IPS-20b (cell line): Measurements from ENCODE around the gene WDFY4.

Source experiments
- H3K27ac ChIP-seq: one replicate; pipeline ENCODE4 v1.5.1; 2013; ENCODE audit warnings: low read length
- H3K27me3 ChIP-seq: 2 replicates; pipeline ENCODE4 v1.6.1; 2013; ENCODE audit warnings: mild to moderate bottlenecking, low read length, inconsistent platforms; ENCODE audit not compliant: insufficient read depth
- H3K36me3 ChIP-seq: 2 replicates; pipeline ENCODE4 v1.6.1; 2013; ENCODE audit warnings: low read depth, mild to moderate bottlenecking, inconsistent platforms, low read length, moderate library complexity; ENCODE audit not compliant: insufficient read depth
- H3K4me1 ChIP-seq: 2 replicates; pipeline ENCODE4 v1.6.1; 2013; ENCODE audit warnings: mild to moderate bottlenecking, control low read depth, inconsistent platforms, low read length, moderate library complexity; ENCODE audit not compliant: insufficient read depth
- H3K4me3 ChIP-seq: 2 replicates; pipeline ENCODE4 v1.5.1; 2013; ENCODE audit warnings: mild to moderate bottlenecking, low read length, inconsistent platforms
- H3K9ac ChIP-seq: 2 replicates; pipeline ENCODE4 v1.6.1; 2013; ENCODE audit warnings: low read depth, mild to moderate bottlenecking, inconsistent platforms, low read length, moderate library complexity
- H3K9me3 ChIP-seq: 2 replicates; pipeline ENCODE4 v1.6.1; 2013; ENCODE audit warnings: mild to moderate bottlenecking, low read depth, low read length, inconsistent platforms; ENCODE audit not compliant: insufficient read depth

Gene WDFY4

DNA sequence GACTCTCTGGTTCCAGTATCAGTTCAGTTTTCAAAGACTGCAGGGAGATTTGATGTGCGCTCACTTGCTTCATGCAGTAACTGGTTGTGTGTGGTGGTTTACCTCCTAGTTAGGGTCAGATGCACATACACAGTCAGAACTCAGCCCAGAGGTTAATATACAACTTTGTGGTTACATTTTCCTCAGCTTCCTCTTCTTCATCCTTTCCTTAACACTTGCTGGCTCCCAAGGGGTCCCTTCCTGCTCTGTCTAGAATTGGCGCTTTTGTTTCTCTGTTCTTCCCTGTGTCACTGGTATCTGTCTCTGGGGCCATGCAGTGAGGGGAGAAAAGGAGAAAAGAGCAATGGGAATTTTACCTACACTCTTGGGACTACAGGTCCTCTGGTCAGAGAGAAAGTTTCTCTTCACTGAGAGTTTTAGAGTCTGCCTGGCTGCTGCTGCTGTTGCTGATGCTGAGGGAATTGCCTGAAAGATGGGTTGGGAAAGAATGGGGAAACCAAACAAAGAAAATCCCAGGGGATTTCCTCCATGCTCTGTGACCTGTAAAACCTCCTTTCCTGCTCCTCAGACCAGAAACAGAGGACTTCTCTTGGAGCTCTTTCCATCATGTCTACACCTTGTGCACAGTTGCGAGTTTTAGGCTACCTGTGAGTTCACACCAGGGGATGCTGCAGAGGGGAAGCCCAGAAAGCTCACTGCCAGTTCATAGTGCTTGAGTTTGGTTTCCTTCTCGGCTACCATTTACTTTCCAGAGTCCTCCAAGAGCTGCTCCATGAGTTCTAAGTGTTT lies 74.6 kb downstream of the WDFY4 start:
- no peaks in the 10 kb centered on the region for H3K9me3 ChIP-seq
- no peak overlapping the region for H3K27ac ChIP-seq
- H3K4me3 ChIP-seq, result no peak overlapping the region
- no peaks in the 10 kb centered on the region for H3K27me3 ChIP-seq
- no peaks in the 10 kb centered on the region for H3K4me1 ChIP-seq
- no peaks in the 10 kb centered on the region for H3K36me3 ChIP-seq
- no peak overlapping the region for H3K9ac ChIP-seq

DNA sequence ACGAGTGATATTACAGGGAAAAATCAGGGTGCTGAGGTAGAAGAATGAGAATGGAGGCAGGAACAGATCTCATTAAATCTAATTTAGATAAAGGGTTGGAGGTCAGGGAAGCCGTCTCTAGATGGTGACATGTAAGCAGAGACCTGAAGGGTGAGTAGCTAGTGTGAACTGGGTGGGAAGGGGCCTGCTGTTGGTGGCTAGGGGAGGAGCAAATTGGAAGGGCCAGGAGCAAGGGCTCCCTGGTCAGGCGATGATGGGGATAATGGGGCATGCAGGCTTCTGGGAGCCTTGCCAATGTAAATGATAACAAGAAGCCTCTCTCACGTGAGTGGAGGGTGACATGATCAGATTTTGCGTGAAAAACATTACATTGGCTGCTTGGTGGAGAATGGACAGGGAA lies 76.3 kb downstream of the WDFY4 start:
- H3K27me3 ChIP-seq, result no peaks in the 10 kb centered on the region
- H3K9ac ChIP-seq, result no peak overlapping the region
- no peaks in the 10 kb centered on the region for H3K9me3 ChIP-seq
- H3K4me1 ChIP-seq, result no peaks in the 10 kb centered on the region
- H3K36me3 ChIP-seq, result no peaks in the 10 kb centered on the region
- no peak overlapping the region for H3K27ac ChIP-seq
- H3K4me3 ChIP-seq, result no peak overlapping the region

DNA sequence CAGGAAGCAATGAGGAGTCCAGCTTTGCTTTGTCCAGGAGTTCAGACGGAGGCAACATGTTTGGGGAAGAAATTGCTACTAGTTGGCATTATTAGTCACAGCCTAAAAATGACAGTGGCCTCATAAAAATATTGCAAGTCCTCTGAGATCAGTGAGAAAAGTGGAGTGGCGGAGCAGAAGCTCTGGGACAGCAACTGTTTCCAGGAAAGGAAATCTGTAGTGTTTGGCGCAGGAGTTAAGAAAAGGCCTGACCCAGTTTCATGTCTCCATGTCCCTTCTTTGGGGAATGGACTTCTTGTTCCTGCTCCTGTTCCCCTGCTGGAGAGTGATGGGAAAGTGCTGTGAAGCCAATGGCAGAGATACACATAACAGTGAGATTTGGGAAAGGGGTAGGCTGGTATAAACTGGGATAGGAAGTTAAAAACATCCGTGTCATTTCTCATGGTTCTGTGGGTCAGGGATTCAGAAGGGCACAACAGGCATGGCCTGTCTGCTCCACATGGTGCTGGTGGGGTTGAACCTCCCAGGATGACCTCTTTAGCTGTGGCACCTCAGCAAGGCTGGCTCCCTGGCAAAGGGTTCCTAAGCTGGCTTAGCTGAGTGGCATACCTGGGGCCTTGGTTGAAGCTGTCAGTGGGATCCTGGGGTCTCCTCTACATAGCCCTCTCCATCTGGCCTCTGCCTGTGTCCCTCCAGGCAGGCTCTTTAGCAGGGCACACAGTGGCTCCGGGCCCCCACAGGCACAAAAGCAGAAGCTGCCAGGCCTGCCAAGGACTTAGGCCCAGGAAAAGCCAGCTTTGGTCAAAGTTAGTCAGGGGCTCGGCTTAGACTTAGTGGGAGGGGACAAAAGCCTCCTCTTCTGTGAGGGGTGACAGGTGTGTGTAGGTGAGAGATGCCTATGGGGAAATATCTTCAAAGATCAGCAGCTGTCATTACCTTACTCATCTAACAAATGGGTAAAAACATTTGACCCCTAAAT lies 77.7 kb downstream of the WDFY4 start:
- Histone ChIP-seq H3K9ac (no peak overlapping the region), H3K9me3 (no peaks in the 10 kb centered on the region), H3K4me1 (no peaks in the 10 kb centered on the region), H3K4me3 (no peak overlapping the region), H3K36me3 (no peaks in the 10 kb centered on the region), H3K27ac (no peak overlapping the region), H3K27me3 (no peaks in the 10 kb centered on the region)

DNA sequence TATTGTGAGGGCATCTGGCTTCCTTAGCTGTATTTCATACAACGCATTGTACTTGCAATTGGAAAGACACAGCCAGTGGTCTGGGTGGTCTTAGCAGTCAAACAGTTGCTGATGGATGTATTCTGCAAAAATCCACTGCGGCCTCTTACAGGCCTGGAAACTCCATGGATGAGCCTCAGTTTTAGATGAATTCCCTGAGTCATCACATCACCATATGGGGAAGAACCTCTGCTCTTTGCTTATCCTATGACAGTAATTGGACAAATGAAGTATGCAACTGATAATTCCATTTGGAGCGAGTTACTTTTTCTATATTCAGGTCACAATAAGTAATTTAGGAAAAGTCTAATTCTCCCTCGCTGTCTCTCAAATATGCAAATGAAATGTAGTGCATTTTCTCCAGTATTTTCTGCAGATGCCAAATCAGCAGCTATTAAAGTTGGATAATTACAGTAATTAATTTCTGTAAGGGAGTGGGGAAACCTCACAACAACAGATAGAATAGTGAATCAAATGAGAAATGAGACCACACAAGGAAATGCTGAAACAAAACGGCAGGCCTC lies 78.8 kb downstream of the WDFY4 start:
- Histone ChIP-seq H3K36me3 (no peaks in the 10 kb centered on the region), H3K9ac (no peak overlapping the region), H3K27ac (no peak overlapping the region), H3K27me3 (no peaks in the 10 kb centered on the region), H3K4me1 (no peaks in the 10 kb centered on the region), H3K4me3 (no peak overlapping the region), H3K9me3 (no peaks in the 10 kb centered on the region)

DNA sequence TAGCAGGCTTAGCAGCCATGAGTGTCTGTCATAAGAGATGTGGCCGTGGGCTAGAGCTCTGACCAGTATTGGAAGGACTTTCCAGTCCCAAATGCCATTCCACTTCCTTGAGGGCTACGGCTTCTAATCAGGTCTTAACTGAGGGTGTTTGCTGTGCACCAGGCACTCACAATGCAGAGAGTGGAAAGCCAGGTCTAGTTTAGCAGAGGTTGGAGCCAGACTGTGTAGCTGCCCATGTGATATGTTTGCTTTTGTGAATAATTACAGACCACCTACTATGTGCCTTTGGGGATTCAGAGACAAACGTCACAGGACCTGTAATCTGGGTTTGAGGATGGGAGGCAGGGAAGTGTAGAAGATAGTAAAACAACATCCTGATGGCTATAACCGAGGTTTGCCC lies 79.8 kb downstream of the WDFY4 start:
- H3K36me3 ChIP-seq, result no peaks in the 10 kb centered on the region
- H3K9me3 ChIP-seq, result no peaks in the 10 kb centered on the region
- no peaks in the 10 kb centered on the region for H3K4me1 ChIP-seq
- no peak overlapping the region for H3K27ac ChIP-seq
- H3K4me3 ChIP-seq, result no peak overlapping the region
- no peak overlapping the region for H3K9ac ChIP-seq
- no peaks in the 10 kb centered on the region for H3K27me3 ChIP-seq

GRCh38 chr10:48765039-48765438 lies 80.4 kb downstream of the WDFY4 start:
- Histone ChIP-seq H3K36me3 (no peaks in the 10 kb centered on the region), H3K9ac (no peak overlapping the region), H3K9me3 (no peaks in the 10 kb centered on the region), H3K4me3 (no peak overlapping the region), H3K27ac (no peak overlapping the region), H3K27me3 (no peaks in the 10 kb centered on the region), H3K4me1 (no peaks in the 10 kb centered on the region)

DNA sequence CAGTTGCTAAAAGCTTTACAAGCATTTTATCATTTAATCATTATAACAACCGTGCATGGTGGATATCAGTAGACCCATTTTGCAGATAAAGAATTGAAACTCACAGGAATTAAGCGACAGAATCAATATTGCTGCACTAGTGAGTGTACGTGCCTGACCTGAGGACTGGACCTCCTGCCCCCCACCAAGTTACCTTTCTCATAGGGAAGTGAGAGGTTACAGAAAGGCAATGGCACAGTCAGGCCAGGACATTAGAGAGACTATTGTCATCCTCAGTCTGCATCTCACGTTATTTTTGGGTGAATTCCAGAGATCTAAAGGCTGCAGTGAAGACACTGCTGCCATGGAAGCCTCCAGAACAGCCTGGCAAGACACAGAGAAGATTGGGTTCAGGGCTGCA lies 80.9 kb downstream of the WDFY4 start:
- H3K27ac ChIP-seq, result no peak overlapping the region
- H3K36me3 ChIP-seq, result no peaks in the 10 kb centered on the region
- no peaks in the 10 kb centered on the region for H3K9me3 ChIP-seq
- no peak overlapping the region for H3K9ac ChIP-seq
- H3K27me3 ChIP-seq, result no peaks in the 10 kb centered on the region
- no peak overlapping the region for H3K4me3 ChIP-seq
- H3K4me1 ChIP-seq, result no peaks in the 10 kb centered on the region

- Histone ChIP-seq H3K27ac (no peak overlapping the region), H3K9me3 (no peaks in the 10 kb centered on the region), H3K4me1 (no peaks in the 10 kb centered on the region), H3K9ac (no peak overlapping the region), H3K4me3 (no peak overlapping the region), H3K36me3 (no peaks in the 10 kb centered on the region), H3K27me3 (no peaks in the 10 kb centered on the region)
These were observed 82.9 kb downstream of the WDFY4 start for GRCh38 chr10:48767373-48768143.

GRCh38 chr10:48768144-48768766 lies 83.6 kb downstream of the WDFY4 start:
- Histone ChIP-seq H3K36me3 (no peaks in the 10 kb centered on the region), H3K27me3 (no peaks in the 10 kb centered on the region)

DNA sequence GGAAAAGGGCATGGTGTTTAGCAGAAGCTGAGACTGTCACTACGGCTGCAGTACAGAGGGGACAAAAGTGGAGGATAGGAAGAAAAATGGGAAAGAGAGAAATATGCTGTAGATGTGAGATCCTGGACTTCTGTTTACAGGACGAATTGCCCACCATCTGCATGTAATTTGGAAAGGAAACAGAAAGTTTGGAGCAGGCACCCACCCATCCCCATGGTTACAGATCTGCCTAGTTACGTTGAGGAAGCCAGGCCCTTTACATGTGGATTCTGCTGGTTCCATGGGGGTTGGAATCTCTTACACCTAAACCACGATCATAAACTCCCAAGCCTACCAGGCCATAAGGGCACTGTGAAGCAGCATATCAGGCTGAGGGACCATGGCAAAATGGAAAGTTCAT lies 84.3 kb downstream of the WDFY4 start:
- Histone ChIP-seq H3K27me3 (no peaks in the 10 kb centered on the region), H3K27ac (no peak overlapping the region), H3K9me3 (no peaks in the 10 kb centered on the region), H3K4me1 (no peaks in the 10 kb centered on the region), H3K36me3 (no peaks in the 10 kb centered on the region), H3K4me3 (no peak overlapping the region), H3K9ac (no peak overlapping the region)

More at GRCh38 chr10:48768144-48768766, 83.6 kb downstream of the WDFY4 start:
- H3K9ac ChIP-seq, result no peak overlapping the region
- H3K4me3 ChIP-seq, result no peak overlapping the region
- H3K27ac ChIP-seq, result no peak overlapping the region
- H3K9me3 ChIP-seq, result no peaks in the 10 kb centered on the region
- no peaks in the 10 kb centered on the region for H3K4me1 ChIP-seq
